ENCODE data around the gene SURF2. TPM values are rescaled to one million over a fixed set of nuclear protein-coding genes. Genes with fewer than 3 reads are reported as not detected.

SURF2 gene
- total RNA-seq, 1 donor from 2014 or later: 20.0 TPM

DNA sequence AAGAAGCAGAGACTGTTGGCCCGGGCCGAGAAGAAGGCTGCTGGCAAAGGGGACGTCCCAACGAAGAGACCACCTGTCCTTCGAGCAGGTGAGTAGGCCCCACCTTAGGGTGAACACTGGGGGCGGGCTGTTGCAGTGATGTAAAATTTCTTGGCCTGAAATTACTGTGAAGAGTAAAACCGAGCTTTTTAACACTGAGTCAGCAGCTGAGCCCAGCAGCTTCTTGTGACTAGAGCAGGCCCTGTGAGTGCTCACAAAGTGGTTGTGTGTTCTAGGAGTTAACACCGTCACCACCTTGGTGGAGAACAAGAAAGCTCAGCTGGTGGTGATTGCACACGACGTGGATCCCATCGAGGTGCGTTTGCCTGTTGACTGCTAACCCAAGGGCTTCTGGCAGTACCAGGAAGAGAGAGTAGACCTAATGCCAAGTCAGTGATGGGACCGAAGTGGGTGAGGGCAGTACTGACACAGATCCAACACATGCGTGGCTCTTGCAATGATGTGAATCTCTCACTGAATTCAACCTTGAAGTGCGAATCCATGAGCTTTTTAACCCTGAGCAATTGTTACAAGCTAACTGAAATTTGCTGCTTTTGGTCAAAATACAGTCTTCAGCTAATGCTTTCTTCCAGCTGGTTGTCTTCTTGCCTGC lies 6.3 kb upstream of the SURF2 start:
- TF ChIP-seq, protein P1, sequence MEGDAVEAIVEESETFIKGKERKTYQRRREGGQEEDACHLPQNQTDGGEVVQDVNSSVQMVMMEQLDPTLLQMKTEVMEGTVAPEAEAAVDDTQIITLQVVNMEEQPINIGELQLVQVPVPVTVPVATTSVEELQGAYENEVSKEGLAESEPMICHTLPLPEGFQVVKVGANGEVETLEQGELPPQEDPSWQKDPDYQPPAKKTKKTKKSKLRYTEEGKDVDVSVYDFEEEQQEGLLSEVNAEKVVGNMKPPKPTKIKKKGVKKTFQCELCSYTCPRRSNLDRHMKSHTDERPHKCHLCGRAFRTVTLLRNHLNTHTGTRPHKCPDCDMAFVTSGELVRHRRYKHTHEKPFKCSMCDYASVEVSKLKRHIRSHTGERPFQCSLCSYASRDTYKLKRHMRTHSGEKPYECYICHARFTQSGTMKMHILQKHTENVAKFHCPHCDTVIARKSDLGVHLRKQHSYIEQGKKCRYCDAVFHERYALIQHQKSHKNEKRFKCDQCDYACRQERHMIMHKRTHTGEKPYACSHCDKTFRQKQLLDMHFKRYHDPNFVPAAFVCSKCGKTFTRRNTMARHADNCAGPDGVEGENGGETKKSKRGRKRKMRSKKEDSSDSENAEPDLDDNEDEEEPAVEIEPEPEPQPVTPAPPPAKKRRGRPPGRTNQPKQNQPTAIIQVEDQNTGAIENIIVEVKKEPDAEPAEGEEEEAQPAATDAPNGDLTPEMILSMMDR (IDR thresholded peaks at IDR 0.05; ENCODE audit: insufficient read depth, low read depth, low read length): no peak
- no peak for TF ChIP-seq EZH2 (IDR thresholded peaks at IDR 0.05; ENCODE audit: insufficient read depth, low read length)
- FAIRE-seq: no peak
- no peaks in the 10 kb centered on the region for H3K9me3 Mint-ChIP-seq (ENCODE audit: unreplicated experiment)
- no peaks in the 10 kb centered on the region for H3K27me3 Mint-ChIP-seq (ENCODE audit: low read depth, unreplicated experiment)
- peak overlapping the region; percentile 98 for H3K4me3 ChIP-seq (ENCODE audit: insufficient read depth, low read depth, low read length)
- DNase-seq (ENCODE audit: low read depth): no peak
- H3K4me3 Mint-ChIP-seq (ENCODE audit: unreplicated experiment): peak overlapping the region; percentile 93
- H4K20me1 ChIP-seq (ENCODE audit: insufficient read depth, low read length): peaks cover 86% of the 10 kb centered on the region
- no peak overlapping the region for H2AFZ ChIP-seq (ENCODE audit: low read depth, low read length)
- H3K27ac ChIP-seq (ENCODE audit: low read depth, low read length): no peak overlapping the region
- H3K9ac ChIP-seq (ENCODE audit: low read length): peak overlapping the region; percentile 100
- H3K4me2 ChIP-seq (ENCODE audit: low read length): peak overlapping the region; percentile 90
- H3K36me3 Mint-ChIP-seq (ENCODE audit: low read depth, unreplicated experiment): peaks cover 38% of the 10 kb centered on the region
- H3K4me1 Mint-ChIP-seq (ENCODE audit: low read depth, unreplicated experiment): peaks cover 26% of the 10 kb centered on the region
- H3K9me3 ChIP-seq (ENCODE audit: insufficient read depth, low read depth, low read length): no peaks in the 10 kb centered on the region
- peaks cover 43% of the 10 kb centered on the region for H3K36me3 ChIP-seq (ENCODE audit: insufficient read depth, low read length)
- peaks cover 68% of the 10 kb centered on the region for H3K79me2 ChIP-seq (ENCODE audit: insufficient read depth, low read length)
- H3K4me1 ChIP-seq (ENCODE audit: insufficient read depth, low read length): peaks cover 23% of the 10 kb centered on the region
- H3K27ac Mint-ChIP-seq (ENCODE audit: unreplicated experiment): peak overlapping the region; percentile 72
- H3K27me3 ChIP-seq (ENCODE audit: insufficient read depth, low read length): no peaks in the 10 kb centered on the region

DNA sequence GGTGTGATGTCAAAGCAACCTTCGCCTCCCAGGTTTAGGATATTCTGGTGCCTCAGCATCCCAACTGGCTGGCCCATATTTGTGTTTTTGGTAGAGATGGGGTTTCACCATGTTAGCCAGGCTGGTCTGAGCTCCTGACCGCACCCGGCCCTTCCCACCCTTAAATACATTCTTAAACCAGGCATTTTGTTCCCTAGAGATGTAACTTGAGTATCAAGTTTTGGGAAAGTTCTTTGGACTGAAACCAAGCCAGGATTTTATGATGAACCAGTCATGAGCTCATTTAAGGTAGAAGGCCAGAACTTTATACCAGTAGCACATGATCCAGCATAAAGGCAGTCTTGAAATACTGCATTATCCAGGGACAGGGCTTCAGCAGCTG lies 4.8 kb upstream of the SURF2 start:
- H3K9me3 Mint-ChIP-seq (ENCODE audit: unreplicated experiment): no peaks in the 10 kb centered on the region
- H3K9ac ChIP-seq (ENCODE audit: low read length): no peak overlapping the region
- peak overlapping the region; percentile 64 for H3K4me3 Mint-ChIP-seq (ENCODE audit: unreplicated experiment)
- H3K27ac Mint-ChIP-seq (ENCODE audit: unreplicated experiment): peak overlapping the region; percentile 41
- peaks cover 40% of the 10 kb centered on the region for H3K36me3 ChIP-seq (ENCODE audit: insufficient read depth, low read length)
- no peak overlapping the region for H3K27ac ChIP-seq (ENCODE audit: low read depth, low read length)
- H3K27me3 Mint-ChIP-seq (ENCODE audit: low read depth, unreplicated experiment): no peaks in the 10 kb centered on the region
- no peak overlapping the region for H3K4me2 ChIP-seq (ENCODE audit: low read length)
- H3K4me1 Mint-ChIP-seq (ENCODE audit: low read depth, unreplicated experiment): peaks cover 28% of the 10 kb centered on the region
- H3K36me3 Mint-ChIP-seq (ENCODE audit: low read depth, unreplicated experiment): peaks cover 35% of the 10 kb centered on the region
- peaks cover 64% of the 10 kb centered on the region for H3K79me2 ChIP-seq (ENCODE audit: insufficient read depth, low read length)
- no peaks in the 10 kb centered on the region for H3K27me3 ChIP-seq (ENCODE audit: insufficient read depth, low read length)
- H4K20me1 ChIP-seq (ENCODE audit: insufficient read depth, low read length): peaks cover 75% of the 10 kb centered on the region
- H3K9me3 ChIP-seq (ENCODE audit: insufficient read depth, low read depth, low read length): no peaks in the 10 kb centered on the region
- FAIRE-seq (no peak), DNase-seq (ENCODE audit: low read depth) (no peak)
- H3K4me3 ChIP-seq (ENCODE audit: insufficient read depth, low read depth, low read length): no peak overlapping the region
- H3K4me1 ChIP-seq (ENCODE audit: insufficient read depth, low read length): peaks cover 23% of the 10 kb centered on the region
- no peak for TF ChIP-seq EZH2 (IDR thresholded peaks at IDR 0.05; ENCODE audit: insufficient read depth, low read length)
- TF ChIP-seq, protein P1 (IDR thresholded peaks at IDR 0.05; ENCODE audit: insufficient read depth, low read depth, low read length): no peak
- no peak overlapping the region for H2AFZ ChIP-seq (ENCODE audit: low read depth, low read length)

DNA sequence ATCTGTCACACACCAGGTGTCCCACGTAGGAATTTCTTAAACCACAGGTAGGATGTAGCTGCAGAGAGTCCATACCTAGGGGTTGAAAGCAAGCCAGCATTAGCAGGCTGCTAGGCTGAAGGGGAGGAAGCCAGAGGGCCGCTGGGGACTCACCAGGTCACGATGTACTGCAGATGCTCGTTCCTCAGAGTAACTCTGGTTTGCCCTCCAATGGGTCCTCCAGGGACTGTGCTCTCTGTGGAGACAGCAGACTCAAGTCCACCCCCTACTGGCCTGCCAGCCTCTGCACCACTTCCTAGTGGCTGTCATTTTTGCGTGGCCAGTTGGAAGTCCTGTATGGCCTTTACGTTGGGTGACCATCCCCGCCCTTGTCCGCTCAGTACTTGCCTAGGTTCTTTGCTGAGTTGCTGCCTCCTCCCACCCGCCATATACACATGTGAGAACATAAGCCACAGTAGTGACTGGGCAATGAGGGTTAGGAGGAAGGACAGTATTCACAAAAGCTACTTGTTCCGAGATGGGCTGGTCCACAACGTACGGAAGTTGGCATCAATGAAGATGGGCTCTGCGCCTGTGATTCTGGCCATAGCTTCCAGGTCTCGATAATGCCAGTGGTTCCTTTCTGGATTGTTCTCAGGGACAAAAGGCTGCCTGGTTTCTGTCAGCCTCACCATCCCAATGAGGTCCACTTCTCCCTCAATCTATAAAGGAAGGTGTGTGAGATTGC lies 4.3 kb upstream of the SURF2 start:
- Mint-ChIP-seq H3K4me3 (ENCODE audit: unreplicated experiment) (peak overlapping the region; percentile 70), H3K36me3 (ENCODE audit: low read depth, unreplicated experiment) (peaks cover 35% of the 10 kb centered on the region), H3K9me3 (ENCODE audit: unreplicated experiment) (no peaks in the 10 kb centered on the region), H3K27ac (ENCODE audit: unreplicated experiment) (no peak overlapping the region), H3K4me1 (ENCODE audit: low read depth, unreplicated experiment) (peaks cover 26% of the 10 kb centered on the region), H3K27me3 (ENCODE audit: low read depth, unreplicated experiment) (no peaks in the 10 kb centered on the region)
- no peak for TF ChIP-seq EZH2 (IDR thresholded peaks at IDR 0.05; ENCODE audit: insufficient read depth, low read length)
- TF ChIP-seq, protein P1 (IDR thresholded peaks at IDR 0.05; ENCODE audit: insufficient read depth, low read depth, low read length): peak; percentile 44
- Histone ChIP-seq H3K4me3 (ENCODE audit: insufficient read depth, low read depth, low read length) (no peak overlapping the region), H3K4me1 (ENCODE audit: insufficient read depth, low read length) (peaks cover 22% of the 10 kb centered on the region), H2AFZ (ENCODE audit: low read depth, low read length) (no peak overlapping the region), H3K27me3 (ENCODE audit: insufficient read depth, low read length) (no peaks in the 10 kb centered on the region), H4K20me1 (ENCODE audit: insufficient read depth, low read length) (peaks cover 71% of the 10 kb centered on the region), H3K79me2 (ENCODE audit: insufficient read depth, low read length) (peaks cover 64% of the 10 kb centered on the region), H3K27ac (ENCODE audit: low read depth, low read length) (no peak overlapping the region), H3K36me3 (ENCODE audit: insufficient read depth, low read length) (peaks cover 40% of the 10 kb centered on the region), H3K9me3 (ENCODE audit: insufficient read depth, low read depth, low read length) (no peaks in the 10 kb centered on the region), H3K4me2 (ENCODE audit: low read length) (no peak overlapping the region), H3K9ac (ENCODE audit: low read length) (no peak overlapping the region)
- FAIRE-seq (no peak), DNase-seq (ENCODE audit: low read depth) (peak; percentile 42)
